Measurements from ENCODE around the gene CTDP1. TPM values are rescaled to one million over a fixed set of nuclear protein-coding genes. Genes with fewer than 3 reads are reported as not detected.

CTDP1 gene
- total RNA-seq, 1 experiment from 2014 or later: 33.7 TPM

DNA sequence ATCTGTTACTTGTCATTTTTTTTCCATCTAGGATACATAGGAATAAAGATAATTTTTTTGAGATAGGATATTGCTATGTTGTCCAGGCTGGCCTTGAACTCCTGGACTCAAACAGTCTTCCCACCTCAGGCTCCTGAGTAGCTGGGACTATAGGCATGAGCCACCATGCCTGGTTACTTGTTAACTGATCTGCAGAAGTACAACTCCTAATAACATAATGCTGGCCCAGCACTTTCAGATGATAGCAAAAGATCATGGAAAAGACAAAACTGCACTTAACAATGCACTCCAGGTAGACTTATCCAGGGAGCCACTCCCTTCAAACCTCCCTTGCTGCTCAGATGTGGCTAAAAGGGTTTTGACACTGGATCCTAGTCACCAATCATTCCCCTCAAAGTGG lies 11.4 kb upstream of the CTDP1 start:
- no peak overlapping the region for H2BK15ac ChIP-seq (ENCODE audit: low read depth, low read length)
- H2BK5ac ChIP-seq (ENCODE audit: insufficient read length, low read length): no peak overlapping the region
- H2AK5ac ChIP-seq (ENCODE audit: insufficient read length, low read length): no peak overlapping the region
- peaks cover 0 to 4% of the 10 kb centered on the region in 2 experiments; a peak in 1 of 4 replicates for H3K4me1 Mint-ChIP-seq
- H3K56ac ChIP-seq (ENCODE audit: insufficient read length, low read depth, low read length): no peak overlapping the region
- no peak overlapping the region for H3K23ac ChIP-seq (ENCODE audit: insufficient read length, low read depth, low read length)
- no peaks in the 10 kb centered on the region for H3K79me1 ChIP-seq (ENCODE audit: insufficient read depth, low read depth, low read length, poor library complexity, severe bottlenecking)
- H3K79me2 ChIP-seq (ENCODE audit: insufficient read depth, low read length): no peaks in the 10 kb centered on the region
- no peaks in the 10 kb centered on the region for H3K9me3 ChIP-seq (ENCODE audit: control insufficient read depth, low read depth, low read length)
- DNase-seq: no peak
- TF ChIP-seq, protein P1, sequence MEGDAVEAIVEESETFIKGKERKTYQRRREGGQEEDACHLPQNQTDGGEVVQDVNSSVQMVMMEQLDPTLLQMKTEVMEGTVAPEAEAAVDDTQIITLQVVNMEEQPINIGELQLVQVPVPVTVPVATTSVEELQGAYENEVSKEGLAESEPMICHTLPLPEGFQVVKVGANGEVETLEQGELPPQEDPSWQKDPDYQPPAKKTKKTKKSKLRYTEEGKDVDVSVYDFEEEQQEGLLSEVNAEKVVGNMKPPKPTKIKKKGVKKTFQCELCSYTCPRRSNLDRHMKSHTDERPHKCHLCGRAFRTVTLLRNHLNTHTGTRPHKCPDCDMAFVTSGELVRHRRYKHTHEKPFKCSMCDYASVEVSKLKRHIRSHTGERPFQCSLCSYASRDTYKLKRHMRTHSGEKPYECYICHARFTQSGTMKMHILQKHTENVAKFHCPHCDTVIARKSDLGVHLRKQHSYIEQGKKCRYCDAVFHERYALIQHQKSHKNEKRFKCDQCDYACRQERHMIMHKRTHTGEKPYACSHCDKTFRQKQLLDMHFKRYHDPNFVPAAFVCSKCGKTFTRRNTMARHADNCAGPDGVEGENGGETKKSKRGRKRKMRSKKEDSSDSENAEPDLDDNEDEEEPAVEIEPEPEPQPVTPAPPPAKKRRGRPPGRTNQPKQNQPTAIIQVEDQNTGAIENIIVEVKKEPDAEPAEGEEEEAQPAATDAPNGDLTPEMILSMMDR (conservative IDR thresholded peaks at IDR 0.05): no peak
- no peaks in the 10 kb centered on the region; a peak in 2 of 5 replicates for H3K9me3 Mint-ChIP-seq
- no peak overlapping the region for H3K18ac ChIP-seq (ENCODE audit: insufficient read length, low read depth, low read length)
- H3K4me1 ChIP-seq (ENCODE audit: insufficient read depth, low read length): no peaks in the 10 kb centered on the region
- no peak overlapping the region for H3T11ph ChIP-seq (ENCODE audit: low read length)
- H2BK120ac ChIP-seq (ENCODE audit: low read depth, low read length, poor library complexity, severe bottlenecking): no peak overlapping the region
- no peak overlapping the region for H3K27ac ChIP-seq (ENCODE audit: insufficient read length, low read depth, low read length)
- H3K4me3 Mint-ChIP-seq: no peak overlapping the region
- no peaks in the 10 kb centered on the region; the same call in 1 of the 2 replicates for H3K27me3 ChIP-seq (ENCODE audit: insufficient read depth, low read length)
- H2BK12ac ChIP-seq (ENCODE audit: insufficient read length, low read depth, low read length): no peak overlapping the region
- no peak overlapping the region for H3K14ac ChIP-seq (ENCODE audit: insufficient read depth, low read length)
- no peak overlapping the region for H2BK20ac ChIP-seq (ENCODE audit: low read depth, low read length, poor library complexity, severe bottlenecking)
- no peak overlapping the region for H3K9ac ChIP-seq (ENCODE audit: extremely low read depth, insufficient read length, low read length)
- no peaks in the 10 kb centered on the region for H3K36me3 Mint-ChIP-seq (ENCODE audit: insufficient read depth in 1 of 3, low read depth in 3 of 3)
- H4K91ac ChIP-seq (ENCODE audit: insufficient read length, low read depth, low read length): no peak overlapping the region
- H3K4me2 ChIP-seq (ENCODE audit: insufficient read depth, insufficient read length, low read length): no peak overlapping the region
- H4K8ac ChIP-seq (replicated peaks; ENCODE audit: insufficient read length, low read depth, low read length): no peak overlapping the region
- no peaks in the 10 kb centered on the region for H4K20me1 ChIP-seq (ENCODE audit: control insufficient read depth, insufficient read depth, insufficient read length)
- no peak overlapping the region for H2AFZ ChIP-seq (ENCODE audit: low read length)
- no peaks in the 10 kb centered on the region for H3K23me2 ChIP-seq (ENCODE audit: insufficient read length, low read depth, low read length, poor library complexity, severe bottlenecking)
- H4K5ac ChIP-seq (ENCODE audit: insufficient read length, low read depth, low read length): no peak overlapping the region
- no peak overlapping the region for H3K27ac Mint-ChIP-seq
- H3K4ac ChIP-seq (ENCODE audit: low read depth, low read length): no peak overlapping the region
- peaks cover 9% of the 10 kb centered on the region; the same call in 1 of the 2 replicates for H3K27me3 Mint-ChIP-seq (ENCODE audit: low read depth)

All from H9 (cell line).